CD4-positive, alpha-beta T cell treated with Interferon gamma for 1 hour (primary cell): Measurements from ENCODE around the gene C14orf93.
A peak's percentile ranks its signal among the peaks of the same experiment; 100 is the strongest.
"Not testable (repeated sequence)": the region's sequence is repeated elsewhere in the genome, so short reads cannot be mapped to it uniquely, and the experiment has no call there.

Source experiments
- DNase-seq: peaks from one replicate; pipeline ENCODE4 v3.0.0-alpha.2; 2020

Gene C14orf93

GRCh38 chr14:23020143-23021128 lies 10.5 kb upstream of the C14orf93 start:
- DNase-seq: no peak

- no peak for DNase-seq
Observed at GRCh38 chr14:23018107-23018506, 8.2 kb upstream of the C14orf93 start.

- no peak for DNase-seq
Observed at GRCh38 chr14:23017091-23017490, 7.1 kb upstream of the C14orf93 start.

- no peak for DNase-seq
Observed at GRCh38 chr14:23015618-23016017, 5.7 kb upstream of the C14orf93 start.

- not testable (repeated sequence) for DNase-seq
Observed at GRCh38 chr14:23013749-23014054, 3.8 kb upstream of the C14orf93 start.

- no peak for DNase-seq
Observed at GRCh38 chr14:23013054-23013748, 3.3 kb upstream of the C14orf93 start.

GRCh38 chr14:23009483-23009938 lies 432 bp downstream of the C14orf93 start:
- DNase-seq: no peak

GRCh38 chr14:23008831-23009230 lies 1.1 kb downstream of the C14orf93 start:
- DNase-seq: no peak

- DNase-seq: peak; percentile 97
Observed at GRCh38 chr14:23006544-23007419, 3.2 kb downstream of the C14orf93 start.

GRCh38 chr14:23006188-23006534 lies 3.8 kb downstream of the C14orf93 start:
- DNase-seq: no peak

- no peak for DNase-seq
Observed at GRCh38 chr14:23005451-23006187, 4.3 kb downstream of the C14orf93 start.

GRCh38 chr14:23004274-23004673 lies 5.7 kb downstream of the C14orf93 start:
- DNase-seq: not testable (repeated sequence)

GRCh38 chr14:23002592-23002991 lies 7.4 kb downstream of the C14orf93 start:
- no peak for DNase-seq

- no peak for DNase-seq
Observed at GRCh38 chr14:23000860-23001259, 9.1 kb downstream of the C14orf93 start.

GRCh38 chr14:22998329-22999012 lies 11.5 kb downstream of the C14orf93 start:
- no peak for DNase-seq

- DNase-seq: no peak
Observed at GRCh38 chr14:22997676-22998323, 12.1 kb downstream of the C14orf93 start.

GRCh38 chr14:22996768-22997654 lies 12.9 kb downstream of the C14orf93 start:
- no peak for DNase-seq

- no peak for DNase-seq
Observed at GRCh38 chr14:22995889-22996625, 13.9 kb downstream of the C14orf93 start.

- DNase-seq: peak; percentile 16
Observed at GRCh38 chr14:22994762-22995275, 15.1 kb downstream of the C14orf93 start.
